Measurements from ENCODE around the gene MBNL1.

MBNL1 gene

GRCh38 chr3:152272771-152273242 is 4.1 kb downstream of the MBNL1 start:
- DNase-seq (ENCODE audit: low read depth in 3 of 3), result peak in 2 of 3 experiments; percentile 35 to 47

- DNase-seq (ENCODE audit: low read depth in 3 of 3), result no peak
Measured at GRCh38 chr3:152276681-152277080, 8.0 kb downstream of the MBNL1 start.

- DNase-seq (ENCODE audit: low read depth in 3 of 3), result no peak
Measured at GRCh38 chr3:152277198-152277597, 8.5 kb downstream of the MBNL1 start.

DNA sequence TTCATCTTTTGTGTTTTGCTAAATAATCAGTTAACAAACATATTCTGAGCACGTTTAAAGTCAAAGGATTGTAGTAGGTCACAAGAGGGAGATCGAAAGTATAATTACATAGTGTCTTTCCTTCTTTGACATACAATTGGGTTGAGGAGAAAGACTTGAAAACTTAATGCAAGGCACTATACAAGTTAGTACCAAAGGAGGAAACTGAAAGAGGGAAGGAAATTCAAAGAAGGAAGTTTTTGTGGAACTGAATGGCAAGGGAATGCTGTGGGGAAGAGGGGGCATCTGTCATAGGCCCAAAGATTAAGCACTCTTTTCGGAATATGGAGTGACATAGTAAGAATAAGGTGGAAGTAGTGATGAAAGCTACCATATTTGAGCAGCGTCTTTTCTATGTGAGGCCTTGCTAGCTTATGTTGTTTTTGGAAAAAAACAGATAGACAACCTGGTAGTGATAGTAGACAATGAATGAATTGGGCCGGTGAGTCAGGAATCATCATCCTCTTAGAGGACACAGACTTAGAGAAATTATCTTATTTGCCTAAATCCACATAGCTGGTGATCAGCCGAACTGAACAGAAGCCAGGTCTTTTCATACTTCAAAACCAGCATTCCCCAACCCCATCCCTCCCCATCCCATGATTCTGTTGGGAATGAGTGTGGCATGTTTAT is 10.2 kb downstream of the MBNL1 start:
- DNase-seq (ENCODE audit: low read depth in 3 of 3), result no peak

GRCh38 chr3:152279479-152279878 is 10.8 kb downstream of the MBNL1 start:
- no peak for DNase-seq (ENCODE audit: low read depth in 3 of 3)

DNA sequence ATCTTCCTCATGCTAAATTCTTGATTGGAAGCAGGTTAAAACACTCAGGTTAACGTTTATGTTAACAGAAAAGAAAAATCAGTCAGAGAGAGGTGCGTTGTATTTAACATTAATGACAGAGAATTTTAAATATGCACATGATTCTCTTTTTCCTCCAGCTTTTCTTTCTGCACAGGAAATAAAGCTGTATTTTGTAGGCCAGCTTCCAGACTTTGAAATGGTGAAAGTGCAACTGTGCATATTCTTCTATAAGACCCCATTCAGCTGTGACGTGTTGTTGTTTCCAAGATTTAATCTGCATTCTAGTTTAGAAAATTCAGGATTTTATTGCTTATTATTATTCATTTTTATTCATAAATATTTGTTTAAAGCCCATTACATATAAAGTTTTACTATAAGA is 11.8 kb downstream of the MBNL1 start:
- DNase-seq (ENCODE audit: low read depth in 3 of 3), result no peak

- no peak for DNase-seq (ENCODE audit: low read depth in 3 of 3)
Measured at GRCh38 chr3:152281133-152281713, 12.5 kb downstream of the MBNL1 start.

DNA sequence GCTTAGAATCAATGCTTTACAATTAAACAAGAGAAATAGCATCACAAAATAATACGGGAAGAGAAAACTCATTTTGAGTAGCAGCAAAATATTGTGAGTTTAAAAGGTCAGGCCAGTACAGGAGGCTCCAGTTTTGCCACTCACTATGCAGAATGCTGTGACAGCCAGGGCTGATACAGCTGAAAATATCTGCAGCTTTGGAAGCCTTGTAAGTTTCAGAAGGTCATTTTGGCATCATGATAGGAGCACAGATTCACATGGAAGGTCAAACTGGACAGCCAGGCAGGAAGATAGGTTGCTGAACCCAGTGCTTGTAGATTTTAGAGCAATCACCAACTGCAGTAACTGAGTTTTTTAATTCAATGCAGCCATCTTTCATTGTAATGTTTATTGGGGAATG is 14.1 kb downstream of the MBNL1 start:
- DNase-seq (ENCODE audit: low read depth in 3 of 3), result no peak

DNA sequence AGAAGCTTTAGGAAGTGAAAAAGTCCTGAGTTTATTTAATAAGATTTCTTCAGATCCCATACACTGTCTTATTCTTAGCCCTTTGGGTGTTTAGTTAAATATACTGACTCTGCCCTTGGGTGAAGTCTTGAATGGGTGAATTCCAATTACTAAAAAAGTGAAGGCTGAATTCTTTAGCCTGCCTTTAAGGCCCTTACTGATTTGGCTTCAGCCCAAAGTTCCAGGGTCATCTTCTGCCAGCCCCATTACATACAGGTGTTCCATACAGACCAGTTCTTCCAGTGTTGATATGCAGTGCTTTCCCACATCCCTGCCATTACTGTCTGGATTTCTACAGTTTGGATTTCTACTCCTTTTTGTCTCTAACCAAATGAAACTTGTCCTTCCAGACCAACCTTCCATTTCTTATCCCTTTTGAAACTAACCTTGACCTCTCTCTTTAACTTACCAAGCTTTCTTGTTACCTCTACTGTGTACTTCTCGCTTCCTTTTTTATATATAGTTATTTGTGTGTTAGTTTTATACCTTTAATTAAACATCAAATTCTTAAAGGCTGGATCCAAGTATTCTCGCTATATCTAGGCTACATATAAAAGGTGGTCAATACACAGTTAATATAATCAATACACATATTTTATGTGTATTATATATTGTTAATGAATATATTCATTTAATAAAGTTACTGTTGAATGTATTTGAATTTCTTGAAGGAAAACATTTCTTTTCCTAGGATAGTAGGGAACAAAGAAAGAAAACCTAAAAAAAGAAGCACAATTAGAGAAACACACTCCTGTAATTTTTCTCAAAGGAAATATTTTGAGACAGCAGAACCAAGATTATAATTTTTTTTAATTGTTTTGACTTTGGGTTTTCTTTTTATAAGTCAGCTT is 15.0 kb downstream of the MBNL1 start:
- no peak for DNase-seq (ENCODE audit: low read depth in 3 of 3)

GRCh38 chr3:152284906-152285305 is 16.2 kb downstream of the MBNL1 start:
- no peak for DNase-seq (ENCODE audit: low read depth in 3 of 3)

- DNase-seq (ENCODE audit: low read depth in 3 of 3), result no peak
Measured at GRCh38 chr3:152285509-152285908, 16.8 kb downstream of the MBNL1 start.

- no peak for DNase-seq (ENCODE audit: low read depth in 3 of 3)
Measured at GRCh38 chr3:152287898-152288576, 19.3 kb downstream of the MBNL1 start.

DNA sequence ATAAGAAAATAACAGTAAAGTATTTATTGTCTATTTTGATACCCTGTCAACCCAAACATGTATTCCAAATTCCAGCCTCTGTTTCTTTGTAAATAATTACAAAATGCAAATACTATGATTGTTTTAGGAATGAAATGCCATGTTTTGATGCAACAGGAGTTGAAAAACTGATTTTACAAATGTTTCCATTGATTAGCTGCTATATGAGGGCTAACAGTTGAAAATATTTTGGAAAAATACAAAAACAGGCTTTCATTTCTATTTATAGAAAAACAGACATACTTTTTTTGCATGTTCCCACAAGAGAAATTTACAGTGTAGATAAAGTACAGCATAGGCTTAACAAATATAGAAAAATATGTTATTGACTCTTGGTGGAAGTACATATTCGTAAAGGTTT is 20.0 kb downstream of the MBNL1 start:
- DNase-seq (ENCODE audit: low read depth in 3 of 3), result no peak

- no peak for DNase-seq (ENCODE audit: low read depth in 3 of 3)
Measured at GRCh38 chr3:152289708-152290107, 21.0 kb downstream of the MBNL1 start.

GRCh38 chr3:152290374-152290773 is 21.6 kb downstream of the MBNL1 start:
- no peak for DNase-seq (ENCODE audit: low read depth in 3 of 3)

DNA sequence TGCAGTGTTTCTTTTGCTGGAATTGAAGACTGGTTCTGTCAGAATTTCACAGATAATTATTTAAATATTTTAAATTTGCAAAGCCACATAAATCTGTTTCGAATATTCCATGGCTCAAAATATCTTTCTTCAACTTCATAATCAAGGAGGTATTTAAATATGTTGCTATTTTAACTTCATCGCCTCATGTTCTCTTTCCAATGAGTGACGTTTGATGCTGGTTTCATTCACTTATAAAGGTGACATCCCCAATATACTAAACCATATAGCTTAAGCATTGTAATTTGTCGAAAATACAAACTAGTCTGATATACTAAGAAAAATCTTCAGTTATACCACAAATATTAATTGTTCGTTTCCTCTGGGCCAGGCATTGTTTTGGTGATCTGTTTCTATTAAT is 22.5 kb downstream of the MBNL1 start:
- no peak for DNase-seq (ENCODE audit: low read depth in 3 of 3)

- no peak for DNase-seq (ENCODE audit: low read depth in 3 of 3)
Measured at GRCh38 chr3:152291649-152292066, 22.9 kb downstream of the MBNL1 start.

GRCh38 chr3:152292366-152292765 is 23.6 kb downstream of the MBNL1 start:
- no peak for DNase-seq (ENCODE audit: low read depth in 3 of 3)

DNA sequence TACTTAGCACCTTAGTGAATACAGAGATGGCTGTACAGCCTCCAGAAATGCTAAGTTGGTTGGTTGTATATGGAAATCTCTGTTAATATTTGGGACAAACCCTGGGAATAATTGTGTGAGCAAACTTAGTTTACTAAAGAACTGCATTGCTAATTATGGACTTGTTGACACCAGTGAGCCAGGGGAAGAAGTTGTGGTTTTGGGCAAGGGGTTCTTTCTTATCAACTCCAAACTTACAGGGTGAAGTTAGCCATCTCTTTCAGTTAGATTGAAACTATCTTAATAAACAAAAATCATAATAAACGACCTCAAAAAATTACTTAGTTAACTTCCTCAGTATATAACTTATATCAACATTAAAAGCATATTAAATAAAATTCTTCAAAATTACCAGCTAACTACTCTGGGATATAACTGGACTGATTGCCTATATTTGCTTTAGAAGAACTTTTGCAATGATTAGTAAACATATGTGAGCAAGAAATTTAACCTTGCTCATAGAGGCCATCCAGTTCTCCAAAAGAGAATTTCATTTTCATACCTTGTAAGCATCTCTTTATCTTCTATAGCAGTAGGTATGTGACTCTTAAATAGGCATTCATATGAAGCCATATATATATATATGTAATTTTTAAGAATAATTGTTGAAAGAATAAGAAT is 24.7 kb downstream of the MBNL1 start:
- DNase-seq (ENCODE audit: low read depth in 3 of 3), result no peak

DNA sequence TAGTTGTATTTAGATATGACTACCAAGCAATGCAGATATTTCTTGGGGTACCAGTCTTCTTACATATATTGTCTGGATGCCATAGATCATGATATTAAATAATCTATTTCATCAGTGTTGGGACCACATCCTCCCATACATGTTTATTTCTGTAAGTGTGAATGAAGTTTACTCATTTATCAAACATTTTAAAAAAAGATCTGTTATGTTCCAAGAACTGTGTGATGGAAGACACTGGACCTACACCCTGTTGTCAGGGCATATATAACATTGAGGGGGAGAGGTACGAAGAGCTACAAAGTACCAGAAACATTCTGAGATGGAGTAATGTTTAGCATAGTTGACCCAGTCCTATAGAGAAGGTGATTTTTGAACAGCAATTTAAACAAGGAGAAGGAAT is 26.6 kb downstream of the MBNL1 start:
- DNase-seq (ENCODE audit: low read depth in 3 of 3), result no peak

- DNase-seq (ENCODE audit: low read depth in 3 of 3), result no peak
Measured at GRCh38 chr3:152295806-152296205, 27.1 kb downstream of the MBNL1 start.

- DNase-seq (ENCODE audit: low read depth in 3 of 3), result no peak
Measured at GRCh38 chr3:152296382-152296781, 27.7 kb downstream of the MBNL1 start.
